AG04449 (cell line): Measurements from ENCODE around the gene ZFYVE16.
"Not testable (repeated sequence)": the region's sequence is repeated elsewhere in the genome, so short reads cannot be mapped to it uniquely, and the experiment has no call there.

Experiments used
- CTCF ChIA-PET: fragments of 350-600 bp; formaldehyde crosslinking; extraction: SDS; loops from one replicate; lab custom pipeline; 2021; ENCODE audit warnings: antibody characterized with exemption; lab: Yijun Ruan, JAX
- POLR2A ChIA-PET: fragments of 400-600, 350-600 bp; formaldehyde crosslinking; extraction: SDS; loops from one replicate; lab custom pipeline; 2020; ENCODE audit warnings: antibody characterized with exemption, inconsistent platforms; lab: Yijun Ruan, JAX
- DNase-seq: peaks from one replicate; pipeline ENCODE4 v3.0.0-alpha.2; 2010; ENCODE audit warnings: low read depth, low spot score
- H3K4me3 ChIP-seq: 2 replicates; pipeline ENCODE4 v1.5.1; 2011; ENCODE audit warnings: low read depth, mild to moderate bottlenecking, control low read depth, low read length
- CTCF ChIP-seq: IDR thresholded peaks from one replicate; pipeline ENCODE4 v1.5.1; 2011; ENCODE audit warnings: mild to moderate bottlenecking, moderate library complexity, low read length, control low read depth, inconsistent platforms; ENCODE audit not compliant: insufficient read depth; ENCODE audit errors: missing control alignments

ZFYVE16 gene

GRCh38 chr5:80487444-80487828 is 79.6 kb downstream of the ZFYVE16 start:
- ChIA-PET POLR2A (no interaction called here), CTCF (interaction anchor here (0.6 to 1.8 kb wide), 3 partner anchors 28 to 184 kb away, joined by 3 to 9 read pairs (median 3); no protein-coding TSS in a partner anchor)
- TF ChIP-seq CTCF, result no peak
- no peak for DNase-seq
- H3K4me3 ChIP-seq, result peak overlapping the region; percentile 83

- ChIA-PET POLR2A (no interaction called here), CTCF (interaction anchor here (0.6 to 1.8 kb wide), 3 partner anchors 28 to 184 kb away, joined by 3 to 9 read pairs (median 3); no protein-coding TSS in a partner anchor)
- H3K4me3 ChIP-seq, result peak within 1 kb of the TSS; percentile 83
- peak; percentile 22 for TF ChIP-seq CTCF
- no peak for DNase-seq
These were observed 80.2 kb downstream of the ZFYVE16 start, which contains the start of gene FAM151B for GRCh38 chr5:80487829-80488721. Gene FAM151B (plus strand): TSS chr5:80488100. CDS start chr5:80488124, 24 bp downstream.

GRCh38 chr5:80491296-80491695 is 83.4 kb downstream of the ZFYVE16 start:
- ChIA-PET CTCF (interaction anchor here (0.9 to 3.6 kb wide), 2 partner anchors 10 to 181 kb away, joined by 3 to 16 read pairs; no protein-coding TSS in a partner anchor), POLR2A (interaction anchor here (0.7 kb wide), 1 partner anchor 164 kb away, joined by 3 read pairs; the partner anchor contains the start of gene DHFR)
- no peak for TF ChIP-seq CTCF
- H3K4me3 ChIP-seq, result no peak overlapping the region
- DNase-seq, result no peak

- POLR2A ChIA-PET, result no interaction called here
- DNase-seq, result no peak
- no peak overlapping the region for H3K4me3 ChIP-seq
- CTCF ChIA-PET, result interaction anchor here (3.6 kb wide), 1 partner anchor 11 kb away, joined by 16 read pairs; no protein-coding TSS in a partner anchor
- TF ChIP-seq CTCF, result no peak
These were observed 84.9 kb downstream of the ZFYVE16 start for GRCh38 chr5:80492741-80493140.

- H3K4me3 ChIP-seq, POLR2A ChIA-PET, DNase-seq: not testable (repeated sequence)
- CTCF ChIA-PET, result interaction anchor here (3.6 kb wide), 1 partner anchor 12 kb away, joined by 16 read pairs; no protein-coding TSS in a partner anchor
These were observed 85.6 kb downstream of the ZFYVE16 start for GRCh38 chr5:80493443-80493842.

GRCh38 chr5:80495891-80496290 is 88.0 kb downstream of the ZFYVE16 start:
- TF ChIP-seq CTCF, result no peak
- CTCF ChIA-PET, result interaction anchor here (1.0 kb wide), 1 partner anchor 15 kb away, joined by 3 read pairs; no protein-coding TSS in a partner anchor
- no peak overlapping the region for H3K4me3 ChIP-seq
- DNase-seq, result no peak
- POLR2A ChIA-PET, result no interaction called here
